ENCODE measurements around the gene SEC24B.
"Not testable (repeated sequence)": the region's sequence is repeated elsewhere in the genome, so short reads cannot be mapped to it uniquely, and the experiment has no call there.

SEC24B gene

GRCh38 chr4:109579997-109580396 lies 146.4 kb downstream of the SEC24B start:
- DNase-seq (ENCODE audit: low spot score): not testable (repeated sequence)

GRCh38 chr4:109588176-109588575 lies 154.6 kb downstream of the SEC24B start:
- DNase-seq (ENCODE audit: low spot score): no peak

- no peak for DNase-seq (ENCODE audit: low spot score)
Observed at GRCh38 chr4:109589119-109589518, 155.5 kb downstream of the SEC24B start.

- no peak for DNase-seq (ENCODE audit: low spot score)
Observed at GRCh38 chr4:109589605-109590004, 156.0 kb downstream of the SEC24B start.

Measured in iPS-NIHi11 (cell line).